ENCODE data around the gene SLC30A9.
A peak's percentile ranks its signal among the peaks of the same experiment; 100 is the strongest.

SLC30A9 gene

DNA sequence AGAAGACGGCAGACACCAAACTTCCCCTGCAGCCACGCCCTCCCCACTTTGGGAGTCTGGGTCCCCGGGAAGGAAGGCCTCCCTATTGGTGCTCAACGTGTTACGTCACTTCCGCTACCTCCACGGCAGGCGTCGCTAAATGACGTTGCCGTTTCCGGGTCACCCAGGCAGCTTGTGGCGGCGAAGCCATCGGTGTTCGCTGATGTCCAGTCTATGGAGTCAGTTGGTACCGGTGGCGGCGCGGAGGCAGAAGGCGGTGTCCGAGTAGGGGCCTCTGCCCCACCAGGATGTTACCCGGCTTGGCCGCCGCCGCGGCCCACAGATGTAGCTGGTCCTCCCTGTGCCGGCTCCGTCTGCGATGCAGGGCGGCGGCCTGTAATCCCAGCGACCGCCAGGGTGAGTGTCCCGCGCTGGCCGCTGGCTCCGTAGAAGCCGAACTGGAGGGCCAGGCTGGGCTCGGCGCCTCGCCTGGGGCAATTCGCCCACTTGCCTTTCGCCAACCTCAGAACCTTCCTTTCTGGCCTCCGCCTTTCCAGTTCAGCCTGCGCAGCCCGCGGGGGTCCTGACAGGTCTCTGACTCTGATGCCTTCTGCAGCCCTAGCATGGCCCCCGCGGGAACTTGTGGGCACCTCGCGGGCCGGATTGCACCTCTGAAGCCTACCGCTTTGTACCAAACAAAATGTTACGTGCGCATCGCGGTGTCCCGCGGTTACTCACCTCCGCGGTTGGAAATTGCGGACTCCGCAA is at the start of gene SLC30A9:
TSS of gene SLC30A9 (plus strand) at position 166 of the 747 bp plus-strand sequence. CDS start at position 288, 122 bp downstream.
- DNase-seq (ENCODE audit: low read depth in 2 of 2) = peak; percentile 87 to 88

DNA sequence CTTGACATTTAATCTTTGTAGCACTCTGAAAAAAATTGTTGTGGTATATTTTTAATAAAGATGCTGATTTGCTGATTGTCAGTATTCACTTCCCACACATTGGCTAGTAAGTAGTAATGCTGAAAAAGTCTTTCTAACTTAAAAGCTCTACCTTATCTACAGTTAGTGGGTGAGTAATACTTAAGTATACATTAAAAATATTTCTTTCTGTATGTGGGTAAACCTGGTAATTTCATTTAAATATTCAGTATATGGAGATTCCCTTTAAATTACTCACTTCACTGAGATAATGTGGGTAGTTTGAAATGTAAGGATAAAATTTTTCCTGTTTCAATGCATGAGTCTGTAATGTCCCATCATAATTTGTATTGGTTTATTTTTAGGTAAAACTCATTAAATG is 49.5 kb upstream of the SLC30A9 start:
- DNase-seq (ENCODE audit: low read depth in 2 of 2) = no peak

DNA sequence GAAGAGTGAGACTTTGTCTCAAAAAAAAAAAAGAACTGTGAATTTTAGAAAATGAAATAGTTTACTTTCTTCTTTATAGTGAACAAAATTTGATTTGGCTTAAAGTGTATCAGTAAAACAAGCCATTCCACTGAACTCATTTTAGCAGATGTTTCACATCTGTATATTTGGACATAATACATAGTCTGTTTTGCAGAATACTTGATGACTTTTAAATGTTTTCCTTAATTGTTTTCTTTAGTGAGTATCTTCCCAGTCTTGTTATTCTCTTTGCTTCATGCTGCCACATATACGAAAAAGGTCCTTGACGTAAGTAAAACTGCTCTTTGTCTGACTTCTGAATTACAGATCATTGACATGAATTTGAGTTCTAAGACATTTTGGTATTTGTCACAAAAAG is 46.8 kb upstream of the SLC30A9 start:
- no peak for DNase-seq (ENCODE audit: low read depth in 2 of 2)

DNA sequence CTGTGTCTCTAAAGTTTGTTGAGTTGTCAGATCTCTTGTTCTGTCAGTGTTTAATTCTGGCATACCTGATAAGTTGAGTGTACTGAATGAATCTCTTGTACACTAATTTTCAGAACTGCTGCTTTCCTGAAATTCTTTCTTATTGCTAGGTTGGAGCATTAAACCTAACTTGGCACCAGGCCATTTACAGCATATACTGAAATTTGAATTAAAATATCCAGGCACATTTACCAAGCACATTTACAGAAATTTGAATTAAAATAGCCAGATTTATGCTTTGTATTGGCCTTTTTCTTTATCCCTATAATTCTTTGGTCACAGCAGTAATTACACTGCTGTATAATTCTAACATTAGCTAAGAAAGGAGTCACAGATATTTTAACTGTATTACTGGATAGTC is 46.2 kb upstream of the SLC30A9 start:
- DNase-seq (ENCODE audit: low read depth in 2 of 2) = no peak

DNA sequence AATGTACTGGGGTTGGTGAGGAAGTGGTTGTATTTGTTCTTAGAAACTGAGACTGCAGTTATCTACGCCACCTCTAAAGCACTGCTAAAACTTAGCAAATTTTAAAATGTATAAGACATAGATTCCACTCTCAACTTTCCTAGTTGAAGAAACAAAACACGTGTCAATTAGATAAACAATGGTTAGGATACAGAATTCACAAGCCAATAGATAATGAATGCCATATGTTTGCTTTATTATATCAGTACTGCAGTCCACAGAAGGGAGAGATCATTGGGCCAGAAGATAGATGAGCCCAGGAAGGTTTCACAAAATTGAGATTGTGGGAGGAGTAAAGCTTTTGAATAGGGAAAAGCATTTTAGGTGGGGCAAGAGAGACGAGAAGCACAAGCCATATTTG is 40.8 kb upstream of the SLC30A9 start:
- DNase-seq (ENCODE audit: low read depth in 2 of 2) = no peak

DNA sequence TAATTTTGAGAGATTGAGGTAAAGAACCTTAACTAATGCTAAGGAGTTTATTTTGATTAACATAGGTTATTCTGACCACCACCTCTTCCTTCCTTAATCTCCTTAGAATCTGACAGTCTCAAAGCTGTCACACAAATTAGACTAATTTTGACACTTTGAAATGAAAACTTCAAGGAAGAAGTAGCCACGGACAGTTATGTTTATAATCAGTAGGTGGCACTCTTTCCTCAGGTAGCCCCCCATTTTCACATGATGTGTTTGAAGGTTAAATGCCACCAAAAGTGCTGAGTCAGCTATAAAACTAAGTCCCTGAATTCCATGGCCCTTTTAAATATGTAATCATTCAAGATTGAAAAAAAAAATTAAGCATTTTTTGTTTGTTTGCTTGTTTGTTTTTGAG is 32.7 kb upstream of the SLC30A9 start:
- DNase-seq (ENCODE audit: low read depth in 2 of 2) = no peak

DNA sequence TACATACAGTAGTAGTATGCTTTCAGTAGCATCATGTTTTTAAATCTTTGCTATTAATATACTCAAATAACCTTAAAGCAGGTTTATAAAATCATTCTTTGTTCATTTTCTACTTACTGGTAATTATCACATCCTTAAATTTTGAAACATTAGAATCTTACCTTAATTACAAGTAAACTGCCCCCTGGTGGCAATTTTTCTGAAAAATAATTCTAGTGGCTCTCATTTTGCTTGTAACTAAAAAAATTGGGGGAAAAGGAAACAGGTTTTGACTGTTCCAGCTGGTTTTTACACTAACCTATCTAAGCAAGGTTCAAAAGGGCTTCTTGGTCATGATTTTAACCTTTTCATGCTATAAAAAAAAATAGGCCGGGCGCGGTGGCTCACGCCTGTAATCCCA is 27.2 kb upstream of the SLC30A9 start:
- DNase-seq (ENCODE audit: low read depth in 2 of 2) = no peak

DNA sequence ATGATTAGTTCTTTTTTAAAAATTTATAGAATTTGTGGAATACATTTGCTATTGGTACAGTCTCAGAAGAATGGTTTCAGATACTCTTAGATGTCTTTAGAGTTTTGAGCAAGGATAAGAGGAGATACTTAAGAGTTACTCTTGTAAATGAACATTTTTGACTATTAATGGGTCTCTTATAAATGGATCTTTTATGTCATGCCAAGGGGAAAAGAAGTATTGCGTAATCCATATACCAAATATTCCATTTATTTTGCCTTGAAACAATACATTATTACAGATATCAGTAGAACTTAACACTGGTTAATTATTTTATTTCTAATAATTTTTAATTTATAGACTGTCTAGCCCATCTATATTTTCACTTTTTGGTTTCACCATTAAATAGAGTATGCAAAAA is 25.9 kb upstream of the SLC30A9 start:
- no peak for DNase-seq (ENCODE audit: low read depth in 2 of 2)

DNA sequence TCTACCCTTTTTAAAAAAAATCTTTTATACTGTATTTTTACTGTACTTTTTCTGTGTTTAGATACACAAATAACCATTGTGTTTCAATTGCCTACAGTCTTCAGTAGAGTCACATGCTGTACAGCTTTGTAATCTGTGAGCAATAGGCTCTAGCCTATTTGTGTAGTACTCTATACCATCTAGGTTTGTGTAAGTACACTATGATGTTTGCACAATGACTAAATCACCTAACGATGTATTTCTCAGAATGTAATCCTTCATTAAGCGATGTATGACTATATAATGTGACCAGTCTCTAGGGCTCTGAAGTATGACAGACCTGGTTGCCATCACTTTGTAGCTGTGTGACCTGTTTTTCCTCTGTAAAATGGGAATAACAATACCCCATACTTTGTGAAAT is 22.9 kb upstream of the SLC30A9 start:
- DNase-seq (ENCODE audit: low read depth in 2 of 2) = no peak

DNA sequence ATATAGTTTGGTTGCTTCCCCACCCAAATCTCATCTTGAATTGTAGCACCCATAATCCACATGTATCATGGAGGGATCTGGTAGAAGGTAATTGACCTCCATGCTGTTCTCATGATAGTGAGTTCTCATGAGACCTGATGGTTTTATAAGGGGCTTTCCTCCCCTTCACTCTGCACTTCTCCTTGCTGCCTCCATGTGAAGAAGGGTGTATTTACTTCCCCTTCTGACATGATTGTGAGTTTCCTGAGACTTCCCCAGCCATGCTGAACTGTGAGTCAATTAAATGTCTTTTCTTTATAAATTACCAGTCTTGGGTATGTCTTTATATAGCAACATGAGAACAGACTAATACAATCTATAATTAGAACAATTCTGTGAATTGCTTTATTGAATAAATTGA is 20.7 kb upstream of the SLC30A9 start:
- no peak for DNase-seq (ENCODE audit: low read depth in 2 of 2)

DNA sequence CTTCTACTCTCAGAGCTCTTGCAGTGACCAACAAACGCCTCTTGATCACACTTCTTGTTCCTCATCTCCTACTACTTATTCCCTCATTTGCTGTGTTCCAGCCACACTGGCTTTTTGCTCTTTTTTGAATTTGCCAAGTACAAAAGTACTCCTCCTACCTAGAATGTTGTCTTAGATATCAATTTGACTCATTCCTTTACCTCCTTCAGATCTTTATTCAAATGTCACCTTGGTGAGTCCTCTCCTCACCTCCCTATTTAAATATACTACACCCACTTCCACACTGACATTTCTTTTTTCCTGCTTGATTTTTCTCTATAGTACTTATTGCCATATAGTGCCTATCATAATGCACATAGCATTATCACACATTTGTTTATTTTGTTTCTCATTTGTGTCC is 15.0 kb upstream of the SLC30A9 start:
- DNase-seq (ENCODE audit: low read depth in 2 of 2) = no peak

DNA sequence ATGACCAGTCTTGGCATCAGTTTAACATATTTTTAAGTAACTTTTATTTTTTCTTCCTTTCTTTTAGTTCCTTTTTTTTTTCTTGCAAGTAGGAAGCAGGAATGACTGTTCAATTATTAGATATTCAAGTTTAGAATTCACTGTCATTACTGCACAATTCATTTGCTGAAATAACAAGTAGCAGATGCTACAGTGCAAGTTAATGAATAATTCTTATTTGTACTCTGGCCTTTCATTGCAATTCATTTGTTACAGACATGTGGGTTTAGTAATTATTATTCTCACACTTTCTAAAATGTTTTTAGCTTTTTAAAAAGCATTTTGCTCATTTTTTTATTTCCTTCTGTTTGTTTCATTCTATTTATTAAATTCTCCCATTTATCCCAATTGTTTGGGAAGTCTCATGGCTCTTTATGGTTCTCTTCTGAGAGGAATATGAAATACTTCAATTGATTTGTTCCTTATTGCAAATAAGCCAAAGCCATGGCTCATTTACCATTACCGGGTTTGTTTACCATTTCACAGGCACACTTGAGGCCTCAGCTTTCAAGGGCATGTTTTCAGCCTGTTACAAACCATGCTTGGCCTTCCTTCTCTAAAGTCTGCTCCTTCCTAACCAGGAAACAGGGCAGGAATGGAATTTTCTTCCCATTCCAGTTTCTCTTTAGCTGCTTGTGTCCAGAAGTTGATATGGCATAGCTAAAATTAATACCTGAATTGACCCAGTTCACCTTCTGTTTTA is 13.4 kb upstream of the SLC30A9 start:
- no peak for DNase-seq (ENCODE audit: low read depth in 2 of 2)

DNA sequence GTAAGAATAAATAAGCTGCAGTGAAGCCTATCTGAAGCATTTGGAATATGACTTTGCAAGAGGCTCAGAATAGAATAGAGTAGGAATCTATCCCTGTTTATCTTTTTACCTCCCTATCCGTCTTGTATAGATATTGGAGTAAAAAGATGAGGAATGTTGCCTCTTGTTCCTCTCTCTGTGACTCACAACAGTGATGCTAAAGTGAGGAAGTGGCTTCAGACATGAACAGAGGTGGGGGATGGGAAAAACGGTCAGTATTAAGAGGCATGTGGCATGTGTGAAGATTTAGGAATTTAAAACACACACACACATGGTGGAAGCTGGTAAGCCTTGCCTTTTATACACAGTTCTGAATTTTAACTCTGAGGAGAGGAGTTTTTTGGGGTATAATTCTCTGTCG is 12.6 kb upstream of the SLC30A9 start:
- no peak for DNase-seq (ENCODE audit: low read depth in 2 of 2)

DNA sequence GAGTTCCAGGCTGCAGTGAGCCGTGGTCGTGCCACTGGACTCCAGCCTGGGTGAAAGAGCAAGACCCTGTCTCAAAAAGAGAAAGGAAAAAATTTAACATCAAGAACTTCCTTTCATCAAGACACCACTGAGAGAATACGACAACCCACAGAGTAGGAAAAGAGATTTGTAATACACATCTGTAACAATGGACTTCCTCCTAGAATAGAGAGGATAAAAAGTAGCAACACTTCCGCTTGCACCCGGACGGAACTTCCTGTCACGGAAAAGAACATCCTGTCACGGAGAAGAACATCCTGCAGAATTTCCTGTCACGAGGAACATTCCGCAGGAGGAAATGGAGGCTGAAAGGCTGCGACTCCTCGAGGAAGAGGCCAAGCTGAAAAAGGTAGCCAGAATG is 8.9 kb upstream of the SLC30A9 start, which contains the start of gene DCAF4L1:
TSS of gene DCAF4L1 (plus strand) at position 301 of the 400 bp plus-strand sequence. CDS start at position 338, 37 bp downstream.
- no peak for DNase-seq (ENCODE audit: low read depth in 2 of 2)

DNA sequence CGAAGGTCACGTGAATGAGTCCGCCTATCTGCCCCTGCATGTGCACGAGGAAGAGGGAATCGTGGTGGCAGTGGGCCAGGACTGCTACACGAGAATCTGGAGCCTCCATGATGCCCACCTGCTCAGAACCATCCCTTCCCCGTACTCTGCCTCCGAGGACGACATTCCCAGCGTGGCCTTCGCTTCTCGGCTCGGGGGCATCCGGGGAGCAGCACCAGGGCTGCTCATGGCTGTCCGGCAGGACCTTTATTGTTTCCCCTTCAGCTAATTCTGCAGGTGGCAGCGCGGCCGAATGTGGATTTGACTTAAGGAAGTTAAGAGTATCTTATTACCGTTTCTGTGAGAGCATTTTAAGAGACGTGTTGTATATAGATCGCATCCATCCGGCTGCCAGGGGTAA is 7.6 kb upstream of the SLC30A9 start:
- DNase-seq (ENCODE audit: low read depth in 2 of 2) = no peak

DNA sequence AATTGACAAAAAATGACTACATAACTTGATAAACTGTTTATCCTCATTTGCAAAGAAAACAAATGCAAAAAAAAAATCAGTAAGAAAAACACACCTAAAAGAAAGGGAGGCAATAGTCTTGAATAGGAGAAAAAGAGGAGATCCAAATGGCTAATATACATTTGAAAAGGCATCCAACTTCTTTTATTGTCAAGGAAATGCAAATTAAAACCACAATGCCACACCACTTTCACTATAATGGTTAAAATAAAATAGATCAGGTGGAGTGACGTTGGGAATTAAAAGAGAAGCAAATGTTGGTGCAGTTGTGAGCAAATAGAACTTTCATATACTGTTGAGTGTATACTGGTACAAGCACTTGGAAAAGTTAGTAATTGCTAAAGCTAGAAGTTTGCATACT is 5.2 kb upstream of the SLC30A9 start:
- no peak for DNase-seq (ENCODE audit: low read depth in 2 of 2)

DNA sequence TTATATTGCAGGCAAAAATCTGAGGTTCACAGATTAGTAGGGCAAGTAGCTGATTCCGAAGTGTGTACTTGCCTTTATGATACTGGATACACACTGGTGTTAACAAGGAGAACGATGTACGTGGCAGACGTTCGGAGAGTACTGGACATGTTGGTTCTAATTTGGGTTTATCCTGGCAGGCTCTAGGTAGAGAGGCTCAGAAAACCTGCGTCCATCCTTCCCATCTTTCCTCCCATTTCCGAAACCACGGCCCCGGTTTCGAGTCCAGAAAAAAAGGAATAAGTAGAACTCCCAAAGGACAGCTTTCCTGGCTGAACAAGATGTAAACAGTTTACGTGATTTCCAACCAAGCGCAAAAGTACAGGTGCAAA is 351 bp upstream of the SLC30A9 start:
- DNase-seq (ENCODE audit: low read depth in 2 of 2) = no peak

DNA sequence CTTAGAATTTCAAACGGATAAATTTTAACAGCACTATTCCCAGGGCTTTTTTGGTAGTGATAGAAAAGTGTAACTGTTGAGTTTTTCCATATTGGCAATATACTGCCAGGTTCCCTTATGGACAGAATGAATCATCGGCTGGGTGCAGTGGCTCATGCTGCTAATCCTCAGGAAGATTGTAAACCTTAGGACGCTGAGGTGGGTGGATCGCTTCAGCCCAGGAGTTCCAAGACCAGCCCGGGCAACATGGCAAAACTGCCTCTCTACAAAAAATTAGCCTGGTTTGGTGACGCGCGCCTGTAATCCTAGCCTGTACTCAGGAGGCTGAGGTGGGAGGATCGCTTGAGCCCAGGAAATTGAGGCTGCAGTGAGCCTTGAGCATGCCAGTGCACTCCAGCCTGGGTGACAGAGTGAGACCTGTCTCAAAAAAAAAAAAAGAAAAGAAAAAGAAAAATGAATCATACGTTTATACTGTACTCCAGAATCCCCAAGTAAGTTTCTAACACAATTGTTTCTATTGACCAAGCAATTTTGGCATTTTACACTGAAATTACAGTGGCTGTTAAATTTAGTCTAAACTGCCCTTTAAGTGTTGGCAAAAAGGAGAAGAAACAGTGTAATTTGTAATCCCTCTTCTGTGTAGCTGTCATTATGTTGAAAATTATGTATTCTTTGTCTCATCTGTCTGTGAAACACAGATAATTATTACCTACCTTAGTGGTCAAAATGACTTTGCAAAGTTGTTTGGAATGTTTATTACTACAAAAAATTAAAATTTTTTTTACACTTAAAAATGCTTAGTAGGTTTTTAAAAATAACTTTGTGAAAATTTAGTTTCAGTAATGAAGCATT is 1.8 kb downstream of the SLC30A9 start:
- no peak for DNase-seq (ENCODE audit: low read depth in 2 of 2)

DNA sequence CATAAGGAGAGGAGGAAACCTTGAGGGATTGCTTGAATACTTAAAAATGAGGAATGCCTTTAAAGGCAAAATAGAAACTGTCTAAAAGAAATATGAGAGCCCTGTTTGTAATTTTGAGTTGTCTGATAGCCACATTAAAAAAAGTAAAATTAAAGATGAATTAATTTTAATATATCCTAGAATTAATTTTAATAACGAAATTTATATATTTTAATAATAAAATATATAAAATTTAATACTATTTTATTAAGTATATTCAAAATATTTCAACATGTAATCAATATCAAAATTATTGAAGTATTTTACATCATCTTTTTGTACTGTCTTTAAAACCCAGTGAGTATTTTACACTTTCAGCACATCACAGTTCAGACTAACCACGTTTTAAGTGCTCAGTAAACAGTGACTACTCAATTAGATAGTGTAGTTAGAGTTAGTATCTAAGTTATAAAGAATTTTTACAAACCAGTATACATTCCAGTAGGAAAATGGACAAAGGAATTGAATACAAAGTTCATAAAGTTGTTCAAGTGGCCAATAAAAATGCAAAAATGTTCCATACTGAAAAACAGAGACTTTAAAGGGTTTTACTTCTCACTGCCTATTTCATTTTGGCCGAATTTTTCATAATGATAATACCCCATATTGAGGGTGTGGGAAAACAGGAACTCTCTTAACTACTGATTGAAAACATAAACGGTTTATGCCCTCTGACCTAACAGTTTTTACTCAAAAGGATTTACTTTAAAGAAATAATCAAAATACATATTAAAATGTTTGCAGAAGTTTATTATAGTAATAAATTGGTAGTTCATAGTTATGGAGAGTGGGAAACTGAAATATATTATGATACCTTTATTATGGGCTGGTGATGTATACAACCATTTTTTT is 2.9 kb downstream of the SLC30A9 start:
- no peak for DNase-seq (ENCODE audit: low read depth in 2 of 2)

DNA sequence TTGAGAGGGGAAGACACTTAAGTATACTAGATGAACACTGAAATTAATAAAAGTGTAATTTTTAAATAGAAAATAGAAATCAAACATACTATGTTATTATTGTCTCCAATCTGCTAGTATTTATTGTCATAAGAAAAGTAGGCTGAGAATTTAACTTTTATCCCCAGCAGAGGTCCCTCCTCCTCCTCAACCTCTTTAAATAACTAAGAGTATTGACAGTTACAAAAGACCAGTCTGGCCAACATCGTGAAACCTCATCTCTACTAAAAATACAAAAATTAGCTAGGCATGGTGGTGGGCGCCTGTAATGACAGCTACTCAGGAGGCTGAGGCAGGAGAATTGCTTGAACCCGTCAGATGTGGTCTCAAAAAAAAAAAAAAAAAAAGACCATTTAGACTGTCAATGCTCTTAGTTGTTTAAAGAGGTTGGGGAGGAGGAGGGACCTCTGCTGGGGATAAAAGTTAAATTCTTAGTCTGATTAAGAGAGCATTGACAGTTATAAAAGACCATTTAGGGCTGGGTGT is 4.2 kb downstream of the SLC30A9 start:
- DNase-seq (ENCODE audit: low read depth in 2 of 2) = no peak

DNA sequence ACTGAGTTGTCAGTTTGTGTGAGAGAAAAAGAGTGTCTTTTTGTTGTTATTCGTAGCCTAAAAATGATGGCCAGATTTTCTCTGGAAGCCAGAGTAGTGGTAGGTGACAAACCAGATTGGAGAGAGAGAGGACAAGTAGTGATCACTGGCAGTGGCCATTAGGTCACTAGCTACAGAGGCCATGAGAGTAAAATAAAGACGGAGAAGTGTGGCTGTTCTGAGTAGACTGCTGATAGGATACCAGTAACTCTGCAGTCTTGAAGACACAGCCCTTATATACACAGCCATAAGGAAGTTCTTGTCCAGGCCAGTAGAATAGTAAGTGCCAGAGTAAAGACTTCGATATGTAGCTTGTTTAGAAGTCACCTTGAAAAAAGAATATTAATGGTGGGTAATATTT is 7.7 kb downstream of the SLC30A9 start:
- no peak for DNase-seq (ENCODE audit: low read depth in 2 of 2)
